HG02623 (cell line): ENCODE data around the gene HYLS1.
"Not testable (repeated sequence)": the region's sequence is repeated elsewhere in the genome, so short reads cannot be mapped to it uniquely, and the experiment has no call there.

Experiments
- ATAC-seq: cut with Tn5 transposase; IDR thresholded peaks from one replicate; pipeline ENCODE4 v1.9.1; 2021; ENCODE audit warnings: moderate library complexity; ENCODE audit not compliant: unreplicated experiment

The HYLS1 gene

DNA sequence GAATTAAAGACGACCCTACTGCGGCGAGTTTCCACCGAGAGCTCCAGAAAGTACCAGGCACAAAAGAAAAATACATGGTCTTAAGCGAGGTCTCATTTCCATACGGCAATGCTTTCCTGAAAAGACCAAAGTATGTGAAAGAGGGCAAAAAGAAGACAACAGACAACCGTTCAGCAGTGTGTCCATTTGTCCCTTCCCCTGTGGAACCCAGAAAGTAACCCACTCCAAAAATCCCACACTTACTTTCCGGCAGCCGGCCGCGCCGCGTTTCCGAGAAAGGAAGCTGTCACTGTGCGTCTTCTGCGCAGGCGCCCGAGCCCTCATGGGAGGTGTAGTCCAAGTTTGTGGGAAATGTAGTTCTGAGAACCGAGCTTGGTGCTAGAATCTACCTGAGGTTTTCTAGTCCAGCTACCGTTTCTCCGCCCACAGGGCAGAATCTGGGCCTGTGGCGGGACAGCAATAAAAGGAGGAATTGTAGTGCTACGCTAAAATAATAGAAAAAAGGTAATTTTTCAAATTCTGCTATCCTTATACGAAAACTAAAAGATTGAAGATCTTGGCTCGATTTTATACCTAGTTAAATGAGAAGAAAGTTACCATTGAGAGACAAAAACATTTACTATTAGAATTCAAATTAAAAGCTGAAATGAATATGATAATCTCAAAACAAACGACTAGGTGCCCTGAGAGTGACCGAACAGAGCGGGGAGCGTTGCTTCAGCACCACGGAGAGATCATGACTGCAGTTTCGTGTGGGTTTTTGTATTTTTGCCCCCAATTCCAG, 15.7 kb downstream of the HYLS1 start, which contains the start of gene PUS3:
Gene PUS3 (minus strand): TSS at position 280 of the 784 bp plus-strand sequence. CDS start 6,922 bp downstream, outside the sequence.
- peak; percentile 98 for ATAC-seq

DNA sequence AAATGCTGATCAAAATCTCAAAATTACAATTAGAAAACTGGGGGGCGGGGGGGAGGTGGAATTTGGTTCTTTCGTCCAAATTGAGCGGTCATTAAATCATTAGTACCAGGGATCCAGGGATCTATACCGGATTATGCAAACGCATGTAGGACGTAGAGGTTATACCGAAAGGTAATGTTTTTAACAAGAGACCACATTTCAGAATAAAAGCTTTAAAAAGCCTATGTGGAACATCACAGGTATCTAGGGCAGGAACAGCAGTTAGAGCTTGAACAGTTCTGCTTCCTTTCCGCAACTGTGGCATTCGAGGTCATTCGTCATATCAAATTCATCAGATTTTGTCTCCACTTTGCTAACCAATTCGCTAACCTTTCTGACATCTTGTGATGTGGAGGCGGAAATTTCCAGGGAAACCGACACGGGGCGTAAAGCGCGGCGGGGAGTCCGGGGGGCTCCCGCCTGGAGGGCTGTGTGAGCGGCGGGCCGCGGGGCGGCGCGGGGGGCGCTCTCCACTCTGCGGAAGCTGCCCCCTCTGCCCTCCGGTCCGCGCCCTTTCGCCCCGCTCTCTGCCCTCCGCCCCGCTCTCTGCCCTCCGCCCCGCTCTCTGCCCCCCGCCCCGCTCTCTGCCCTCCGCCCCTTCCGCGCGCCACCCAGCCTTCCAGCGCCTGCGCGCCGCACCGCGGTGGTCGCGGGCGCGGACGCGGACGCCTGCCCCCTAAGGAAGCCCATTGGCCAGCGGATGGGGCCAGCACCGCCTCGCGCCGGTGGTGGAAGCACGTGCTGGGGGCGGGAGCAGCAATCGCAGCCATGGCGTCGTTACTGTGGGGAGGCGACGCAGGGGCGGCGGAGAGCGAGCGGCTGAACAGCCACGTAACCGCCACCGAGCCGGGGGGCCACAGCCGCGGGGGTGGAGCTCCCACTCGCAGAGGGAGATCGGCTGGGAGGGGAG, 16.5 kb downstream of the HYLS1 start, which contains the start of gene DDX25:
Gene DDX25 (plus strand): TSS at position 798 of the 949 bp plus-strand sequence. CDS start 10 bp downstream, at position 808.
- no peak for ATAC-seq

DNA sequence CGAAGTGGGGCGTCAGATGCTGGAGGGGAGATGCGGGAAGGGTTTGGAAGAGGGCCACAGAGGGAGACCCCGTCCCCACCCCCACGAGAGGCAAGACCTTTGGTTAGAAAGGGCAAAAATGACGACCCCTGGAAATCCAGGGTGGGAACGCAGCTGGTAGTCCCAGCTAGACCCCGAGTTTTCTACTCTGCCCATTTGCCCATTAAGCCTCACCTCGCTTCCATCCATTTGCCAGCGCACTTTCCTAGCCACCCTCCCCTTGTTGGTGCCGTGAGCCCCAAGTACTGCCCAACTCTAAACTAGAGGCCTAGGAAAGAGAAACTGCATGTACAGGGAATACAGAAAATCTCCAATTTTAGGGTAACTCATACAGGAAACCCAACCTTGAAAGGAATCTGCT, 17.2 kb downstream of the HYLS1 start:
- ATAC-seq, result no peak

DNA sequence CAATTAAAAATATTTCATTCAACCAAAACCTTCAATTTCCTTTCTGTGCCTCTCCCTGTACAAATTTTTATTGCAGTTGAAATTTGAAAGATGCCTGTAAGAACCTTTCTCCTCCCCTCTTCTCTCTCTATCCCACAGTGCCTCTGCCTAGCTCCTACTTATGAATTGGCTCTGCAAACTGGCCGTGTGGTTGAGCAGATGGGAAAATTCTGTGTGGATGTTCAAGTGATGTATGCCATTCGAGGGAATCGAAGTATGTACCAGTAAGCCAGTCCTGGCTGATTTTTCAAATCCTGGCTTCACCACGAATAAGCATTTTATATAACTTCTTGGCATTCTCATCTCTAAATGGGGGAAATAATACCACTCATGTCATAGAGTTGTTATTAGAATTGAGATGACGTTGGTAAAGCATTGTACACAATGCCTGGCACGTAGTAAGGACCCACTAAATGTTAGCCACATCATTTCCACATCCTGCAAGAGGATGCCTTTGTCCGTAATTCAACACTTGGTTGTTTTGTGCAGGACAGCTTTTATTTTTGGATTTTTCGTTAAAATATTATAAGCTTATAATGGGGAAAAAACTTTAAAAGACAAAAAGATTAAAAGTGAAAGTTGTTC, 22.9 kb downstream of the HYLS1 start:
- ATAC-seq, result no peak

DNA sequence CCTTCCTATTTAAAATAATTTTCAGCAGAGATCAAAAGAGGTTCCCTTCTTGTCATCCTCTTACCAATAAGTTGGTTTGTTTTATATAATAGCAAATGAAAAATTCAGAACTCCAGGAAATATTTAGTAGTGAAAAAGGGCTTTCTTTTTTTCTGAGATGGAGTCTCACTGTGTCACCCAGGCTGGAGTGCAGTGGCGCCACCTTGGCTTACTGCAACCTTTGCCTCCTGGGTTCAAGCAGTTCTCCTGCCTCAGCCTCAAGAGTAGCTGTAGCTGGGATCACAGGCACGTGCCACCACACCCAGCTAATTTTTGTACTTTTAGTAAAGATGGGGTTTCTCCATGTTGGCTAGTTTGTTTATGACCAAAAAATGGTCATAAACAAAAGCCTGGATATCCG, 27.1 kb downstream of the HYLS1 start:
- not testable (repeated sequence) for ATAC-seq

DNA sequence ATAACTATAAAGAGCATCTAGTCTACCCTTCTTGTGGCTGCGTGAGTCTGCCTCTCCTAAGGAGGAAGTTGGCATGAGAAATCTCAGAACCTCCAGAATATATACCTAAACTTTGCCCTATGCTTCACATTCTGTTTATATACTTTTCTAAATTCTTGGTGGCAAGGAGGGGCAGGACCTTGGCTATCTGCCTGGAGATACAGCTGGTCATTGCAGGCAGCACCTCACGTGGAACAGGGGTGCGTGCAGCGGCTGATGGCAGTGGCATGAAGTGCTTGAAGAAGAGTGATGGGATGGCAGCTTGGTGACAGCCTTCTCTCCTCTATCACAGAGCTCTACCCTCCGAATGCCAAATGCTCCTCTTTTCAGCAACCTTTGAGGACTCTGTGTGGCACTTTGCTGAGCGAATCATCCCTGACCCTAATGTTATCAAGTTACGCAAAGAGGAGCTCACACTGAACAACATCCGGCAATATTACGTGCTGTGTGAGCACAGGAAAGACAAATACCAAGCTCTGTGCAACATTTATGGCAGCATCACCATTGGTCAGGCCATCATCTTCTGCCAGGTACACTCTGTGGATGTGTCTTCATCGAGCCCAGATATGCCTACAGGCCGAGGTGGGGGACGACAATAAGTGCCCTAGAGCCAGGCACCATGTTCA, 29.3 kb downstream of the HYLS1 start:
- no peak for ATAC-seq

DNA sequence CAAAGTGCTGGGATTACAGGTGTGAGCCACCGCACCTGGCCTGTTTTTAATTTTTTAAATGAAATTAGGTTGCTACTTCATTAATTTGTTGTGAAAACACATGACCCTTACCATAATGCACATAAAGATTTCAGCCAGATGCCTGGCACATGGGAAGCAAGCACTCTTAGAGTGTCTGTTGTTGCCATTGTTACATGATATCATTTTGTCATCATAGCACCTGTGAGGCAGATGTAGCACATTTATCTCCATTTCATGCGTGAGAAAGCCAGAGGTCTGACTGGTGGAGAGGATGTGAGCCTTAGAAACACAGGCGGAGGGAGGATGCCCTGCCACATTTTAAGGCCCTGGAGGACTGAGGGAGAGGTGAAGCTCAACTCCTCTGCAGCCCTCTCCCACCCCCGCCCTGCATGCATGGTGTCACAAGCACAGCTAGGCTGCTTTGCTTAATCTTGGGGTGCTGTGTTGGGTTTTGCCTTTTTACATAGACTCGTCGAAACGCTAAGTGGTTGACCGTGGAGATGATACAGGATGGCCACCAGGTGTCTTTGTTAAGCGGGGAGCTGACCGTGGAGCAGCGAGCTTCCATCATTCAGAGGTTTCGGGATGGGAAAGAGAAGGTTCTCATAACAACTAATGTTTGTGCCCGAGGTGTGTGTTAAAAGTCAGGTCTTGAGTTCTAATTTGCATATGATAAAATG, 30.8 kb downstream of the HYLS1 start:
- no peak for ATAC-seq

DNA sequence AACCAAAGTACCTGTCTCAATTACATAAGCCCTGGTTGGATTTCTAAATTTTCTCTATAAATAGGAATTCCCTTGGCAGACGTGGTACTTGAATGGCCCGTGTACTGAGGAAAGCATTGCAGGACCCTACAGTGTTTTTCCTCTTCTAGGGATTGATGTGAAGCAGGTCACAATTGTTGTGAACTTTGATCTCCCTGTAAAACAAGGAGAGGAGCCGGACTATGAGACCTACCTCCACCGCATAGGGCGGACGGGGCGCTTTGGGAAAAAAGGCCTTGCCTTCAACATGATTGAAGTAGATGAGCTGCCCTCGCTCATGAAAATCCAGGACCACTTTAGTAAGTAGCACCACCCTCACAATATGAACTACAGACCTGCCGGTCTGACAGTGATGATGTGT, 33.6 kb downstream of the HYLS1 start:
- ATAC-seq, result no peak

DNA sequence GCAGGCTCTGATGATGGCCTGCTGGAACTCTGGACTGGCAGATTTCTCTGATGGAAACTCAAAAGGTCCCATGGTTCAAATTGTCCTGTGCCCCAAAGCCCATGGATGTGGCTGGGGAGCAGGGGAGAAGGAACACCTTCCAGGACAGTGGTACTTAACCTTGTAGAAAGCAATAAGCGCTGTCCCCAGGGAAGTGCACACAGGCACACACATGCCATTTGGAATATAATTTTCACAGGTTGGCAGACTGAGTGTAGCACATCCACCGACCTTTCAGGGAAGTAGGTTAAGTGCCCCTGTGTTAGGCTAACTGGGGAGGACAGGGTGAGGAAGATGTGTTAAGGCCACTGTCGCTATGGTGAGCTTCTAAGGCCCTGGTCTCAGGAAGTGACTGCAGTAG, 34.7 kb downstream of the HYLS1 start:
- ATAC-seq, result no peak

DNA sequence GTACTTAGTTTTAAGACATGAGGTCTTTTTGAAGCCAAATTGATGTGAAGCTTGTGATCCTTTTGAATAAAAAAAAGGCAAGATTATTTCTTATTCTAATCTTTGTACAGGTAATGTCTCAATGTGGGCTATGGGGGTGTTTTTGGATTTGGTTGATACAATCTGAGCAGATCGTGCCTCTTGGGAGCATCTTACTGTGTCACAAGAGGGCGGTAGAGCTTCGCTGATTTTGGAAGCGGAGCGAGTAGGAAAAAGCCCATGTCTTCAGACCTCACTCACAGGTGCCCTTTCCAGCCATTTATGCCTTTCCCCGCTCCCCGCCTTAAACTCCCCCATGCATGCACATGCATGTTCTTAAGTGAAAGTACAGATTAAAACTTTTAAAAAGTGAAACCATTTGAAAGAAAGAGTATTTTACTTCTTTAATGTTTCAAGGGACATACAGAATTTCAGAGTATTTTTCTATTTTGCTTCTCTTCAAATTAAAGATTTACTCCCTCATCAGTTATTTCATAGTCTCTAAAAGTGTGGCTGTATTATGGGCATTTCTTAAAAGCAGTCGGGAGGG, 35.6 kb downstream of the HYLS1 start:
- peak; percentile 55 for ATAC-seq

DNA sequence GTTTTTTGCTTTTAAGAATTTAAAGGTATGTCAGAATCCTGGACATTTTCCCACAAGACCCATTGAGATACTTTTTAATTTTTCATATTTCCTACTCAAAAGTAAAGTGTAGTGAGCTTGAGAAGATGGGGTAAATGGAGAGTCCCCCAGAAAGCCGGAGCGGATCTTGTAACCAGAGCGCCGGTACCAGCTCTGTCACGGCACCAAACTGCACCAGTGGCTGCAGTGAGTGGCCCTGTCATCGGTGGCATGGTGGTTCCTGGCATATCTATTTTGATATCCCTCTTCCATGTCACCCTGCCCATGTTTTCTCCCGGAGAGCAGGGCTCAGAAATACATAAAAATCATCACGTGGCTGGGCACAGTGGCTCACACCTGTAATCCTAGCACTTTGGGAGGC, 36.2 kb downstream of the HYLS1 start:
- no peak for ATAC-seq

DNA sequence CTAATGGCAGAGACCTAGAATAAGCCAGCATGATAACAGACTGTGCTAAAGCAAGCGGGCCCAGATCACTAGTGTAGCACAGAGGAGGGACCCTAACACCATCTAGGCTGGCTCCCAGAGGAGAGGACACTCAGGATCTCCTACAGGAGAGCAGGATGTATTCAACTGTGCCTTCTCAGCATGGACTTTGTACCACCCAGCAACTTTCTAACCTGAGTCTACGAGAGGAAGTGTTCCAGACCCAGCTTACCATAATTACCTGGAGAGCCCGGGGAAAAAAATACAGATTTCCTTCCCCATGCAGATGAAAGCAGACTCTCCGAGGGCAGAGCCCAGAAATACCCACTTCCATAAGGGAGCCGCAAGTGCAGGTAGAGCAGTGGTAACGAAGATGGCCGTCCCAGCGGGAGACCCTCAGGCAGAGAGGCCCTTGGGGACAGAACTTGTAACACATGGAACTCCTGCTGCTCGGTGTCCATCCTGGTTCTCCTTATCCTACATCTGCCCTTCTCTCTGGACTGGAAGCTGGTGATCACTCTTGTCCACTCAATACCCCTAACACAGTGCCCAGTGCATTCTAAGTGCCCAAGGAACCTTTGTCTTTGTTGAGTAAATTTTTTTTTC, 37.0 kb downstream of the HYLS1 start:
- ATAC-seq, result no peak

DNA sequence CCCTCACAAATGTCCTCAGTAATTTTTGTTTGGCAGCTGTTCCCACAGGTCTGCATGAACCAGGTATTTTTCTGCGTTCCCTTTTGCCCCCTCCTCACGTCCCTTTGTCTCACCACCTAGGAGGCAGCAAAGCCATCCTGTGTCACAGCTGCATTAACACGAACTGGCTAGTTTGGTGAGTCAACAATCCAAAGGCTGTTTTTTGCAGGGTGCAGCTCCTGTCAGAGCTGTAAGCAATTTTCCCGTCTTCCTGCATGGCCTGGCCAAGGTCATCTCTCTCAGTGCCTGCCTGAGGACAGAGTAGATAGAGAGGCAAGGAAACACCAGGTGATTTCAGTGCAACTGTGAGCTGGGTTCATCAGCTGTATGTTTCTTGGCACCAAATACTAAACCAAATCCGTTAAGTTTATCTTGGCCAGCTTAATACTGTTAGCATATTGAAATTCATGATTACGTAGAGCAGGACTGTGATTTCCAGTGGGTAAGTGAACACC, 37.8 kb downstream of the HYLS1 start:
- ATAC-seq, result no peak

DNA sequence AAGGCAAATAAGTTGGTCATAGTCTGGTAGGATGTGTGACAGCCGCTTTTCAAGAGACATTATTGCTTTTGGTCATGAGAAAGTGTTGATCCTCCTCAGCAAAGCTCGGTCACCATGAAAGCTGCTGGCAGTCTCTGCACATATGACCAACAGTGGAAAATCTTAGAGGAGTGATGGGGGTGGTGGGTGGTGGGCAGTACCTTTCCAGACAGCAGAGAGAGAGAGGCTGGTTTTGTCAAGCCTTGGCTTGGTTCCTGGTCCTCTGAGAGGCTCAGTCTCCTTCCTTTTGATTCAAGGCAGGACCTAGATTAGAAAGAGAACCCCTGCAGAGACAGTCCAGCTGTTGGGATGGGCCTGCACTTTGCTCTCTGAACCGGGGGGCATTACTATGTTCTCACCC, 38.3 kb downstream of the HYLS1 start:
- ATAC-seq, result no peak

DNA sequence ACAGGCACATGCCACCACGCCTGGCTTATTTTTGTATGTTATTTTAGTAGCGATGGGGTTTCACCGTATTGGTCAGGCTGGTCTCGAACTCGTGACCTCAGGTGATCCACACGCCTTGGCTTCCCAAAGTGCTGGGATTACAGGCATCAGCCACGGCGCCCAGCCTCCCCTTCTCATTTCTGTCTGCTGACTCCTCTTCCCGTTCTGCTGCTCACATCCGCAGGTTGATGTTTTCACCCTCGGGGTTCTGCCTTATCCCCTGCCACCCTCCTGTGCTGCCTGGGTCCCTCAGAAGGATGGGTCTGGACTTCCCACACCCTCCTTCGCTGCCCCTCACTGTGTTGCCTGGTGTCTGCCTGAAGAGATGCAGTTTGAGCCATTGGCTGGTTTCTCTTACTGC, 39.2 kb downstream of the HYLS1 start:
- ATAC-seq, result no peak

DNA sequence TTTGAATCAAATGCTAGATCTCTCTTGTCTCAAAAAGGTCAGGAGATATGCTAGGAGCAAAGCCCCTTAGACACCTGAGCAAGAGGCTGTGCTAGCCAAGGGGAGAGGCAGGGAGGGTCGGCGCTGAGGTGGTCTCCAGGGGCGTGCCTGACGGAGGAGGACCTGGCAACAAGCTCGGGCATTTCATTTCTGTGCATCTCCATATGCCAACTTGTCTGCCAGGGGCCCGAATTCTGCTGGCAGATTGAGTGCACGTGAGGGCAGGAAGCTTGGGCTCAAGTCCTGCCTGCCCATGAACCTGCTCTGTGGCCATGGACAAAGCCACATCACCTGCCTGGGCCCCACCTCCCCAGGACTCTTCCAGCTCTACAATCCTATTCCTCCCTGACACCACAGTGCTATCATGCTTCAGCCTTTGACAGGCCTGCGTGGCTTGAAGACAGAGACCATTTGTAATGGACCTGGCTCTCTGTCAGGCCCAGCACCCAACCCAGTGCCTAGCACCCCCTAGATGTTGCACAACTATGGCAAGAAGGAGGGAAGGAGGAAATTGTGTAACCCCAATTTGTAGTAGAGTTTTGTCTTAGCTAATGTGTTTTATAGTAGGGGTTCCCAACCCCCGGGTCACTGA, 42.1 kb downstream of the HYLS1 start:
- ATAC-seq, result no peak

DNA sequence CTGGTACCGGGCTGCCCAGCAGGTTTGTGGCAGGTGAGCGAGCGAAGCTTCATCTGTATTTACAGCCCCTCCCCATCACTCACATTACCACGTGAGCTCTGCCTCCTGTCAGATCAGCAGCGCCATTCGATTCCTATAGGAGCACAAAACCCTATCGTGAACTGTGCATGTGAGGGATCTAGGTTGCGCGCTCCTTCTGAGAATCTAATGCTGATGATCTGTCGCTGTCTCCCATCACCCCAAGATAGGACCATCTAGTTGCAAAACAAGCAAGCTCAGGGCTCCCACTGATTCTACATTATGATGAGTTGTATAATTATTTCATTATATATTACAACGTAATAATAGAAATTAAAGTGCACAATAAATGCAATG, 42.6 kb downstream of the HYLS1 start:
- ATAC-seq, result no peak

DNA sequence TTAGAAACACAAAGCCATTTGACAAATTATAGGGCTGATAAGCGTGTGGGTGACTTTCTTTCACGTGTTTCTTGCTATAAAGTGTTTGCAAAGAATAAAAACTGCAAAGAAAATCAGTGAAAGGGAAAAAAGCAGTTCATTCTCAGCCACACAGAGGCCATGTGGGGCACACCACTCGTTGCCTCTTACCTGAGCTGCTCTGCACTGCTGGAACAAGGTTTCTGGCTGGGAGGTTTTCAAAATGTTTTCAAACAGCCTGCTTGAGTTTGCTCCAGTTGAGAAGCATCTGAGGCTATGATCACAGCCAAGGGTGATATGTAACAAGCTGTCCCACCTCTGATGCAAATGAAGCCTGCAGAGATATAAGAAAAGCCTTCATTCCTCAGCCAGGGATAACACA, 43.6 kb downstream of the HYLS1 start:
- ATAC-seq, result no peak

DNA sequence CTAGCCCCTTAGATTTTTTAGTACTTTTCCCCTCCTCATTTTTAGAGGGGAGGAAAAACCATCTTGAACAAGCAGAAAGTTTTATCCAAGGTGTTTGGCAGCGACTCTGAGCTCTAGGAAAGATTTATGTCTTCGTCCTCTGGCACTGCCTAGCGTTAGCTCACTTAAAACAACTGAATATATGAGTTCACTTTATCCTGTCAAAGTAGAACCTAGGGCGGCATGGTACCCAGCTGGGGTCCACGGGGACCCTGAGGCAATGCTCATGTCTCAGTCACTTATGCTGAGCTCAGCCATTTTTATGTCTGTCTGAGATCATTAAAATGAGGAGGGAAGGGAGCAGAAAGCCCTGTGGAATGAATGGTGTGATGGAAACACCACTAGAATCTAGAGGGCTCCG, 44.2 kb downstream of the HYLS1 start:
- no peak for ATAC-seq
